Activated T-cell treated with anti-CD3 and anti-CD28 coated beads, Interleukin-2, amount 50 U/mL, for 72 hours (primary cell): Measurements from ENCODE around the gene FCER1G. TPM values are rescaled to one million over a fixed set of nuclear protein-coding genes. Genes with fewer than 3 reads are reported as not detected.

Source experiments
- ATAC-seq, 2 donors: fragments of 150-1000 bp; cut with Tn5 transposase; replicated peaks in 1 of 2; 2 replicates each; pipeline ENCODE4 v1.10.0; 2021; ENCODE audit warnings: moderate library complexity in 2 of 2, mild to moderate bottlenecking in 1 of 2
- DNase-seq, 2 donors: peaks; one replicate each; pipeline ENCODE4 v3.0.0; 2021 to 2022; ENCODE audit warnings: mixed read lengths in 1 of 2
- H3K27ac Mint-ChIP-seq: one replicate; pipeline ENCODE4 v1.8.0; 2022; ENCODE audit warnings: mild to moderate bottlenecking, moderate library complexity, mixed read lengths
- H3K27me3 Mint-ChIP-seq: one replicate; pipeline ENCODE4 v1.8.0; 2022; ENCODE audit warnings: low read depth, mixed read lengths
- H3K36me3 Mint-ChIP-seq, 2 donors: one replicate each; pipeline ENCODE4 v1.8.0; 2022; ENCODE audit warnings: mixed read lengths in 2 of 2, mild to moderate bottlenecking in 1 of 2; ENCODE audit not compliant: insufficient read depth in 2 of 2
- H3K4me1 Mint-ChIP-seq: one replicate; pipeline ENCODE4 v1.8.0; 2022; ENCODE audit warnings: low read depth, mixed read lengths
- H3K4me3 Mint-ChIP-seq, 2 donors: one replicate each; pipeline ENCODE4 v1.8.0; 2022; ENCODE audit warnings: mild to moderate bottlenecking in 2 of 2, mixed read lengths in 2 of 2, moderate library complexity in 2 of 2
- H3K9me3 Mint-ChIP-seq, 2 donors: one replicate each; pipeline ENCODE4 v1.8.0; 2022; ENCODE audit warnings: mixed read lengths in 2 of 2
- total RNA-seq, 2 donors: library from RNA; stranded (reverse); gene quantifications; one replicate each; pipeline ENCODE4 v1.2.3, GENCODE V29; 2022

The FCER1G gene
- total RNA-seq, 2 donors from 2014 or later, result 1.8 to 3.7 TPM

DNA sequence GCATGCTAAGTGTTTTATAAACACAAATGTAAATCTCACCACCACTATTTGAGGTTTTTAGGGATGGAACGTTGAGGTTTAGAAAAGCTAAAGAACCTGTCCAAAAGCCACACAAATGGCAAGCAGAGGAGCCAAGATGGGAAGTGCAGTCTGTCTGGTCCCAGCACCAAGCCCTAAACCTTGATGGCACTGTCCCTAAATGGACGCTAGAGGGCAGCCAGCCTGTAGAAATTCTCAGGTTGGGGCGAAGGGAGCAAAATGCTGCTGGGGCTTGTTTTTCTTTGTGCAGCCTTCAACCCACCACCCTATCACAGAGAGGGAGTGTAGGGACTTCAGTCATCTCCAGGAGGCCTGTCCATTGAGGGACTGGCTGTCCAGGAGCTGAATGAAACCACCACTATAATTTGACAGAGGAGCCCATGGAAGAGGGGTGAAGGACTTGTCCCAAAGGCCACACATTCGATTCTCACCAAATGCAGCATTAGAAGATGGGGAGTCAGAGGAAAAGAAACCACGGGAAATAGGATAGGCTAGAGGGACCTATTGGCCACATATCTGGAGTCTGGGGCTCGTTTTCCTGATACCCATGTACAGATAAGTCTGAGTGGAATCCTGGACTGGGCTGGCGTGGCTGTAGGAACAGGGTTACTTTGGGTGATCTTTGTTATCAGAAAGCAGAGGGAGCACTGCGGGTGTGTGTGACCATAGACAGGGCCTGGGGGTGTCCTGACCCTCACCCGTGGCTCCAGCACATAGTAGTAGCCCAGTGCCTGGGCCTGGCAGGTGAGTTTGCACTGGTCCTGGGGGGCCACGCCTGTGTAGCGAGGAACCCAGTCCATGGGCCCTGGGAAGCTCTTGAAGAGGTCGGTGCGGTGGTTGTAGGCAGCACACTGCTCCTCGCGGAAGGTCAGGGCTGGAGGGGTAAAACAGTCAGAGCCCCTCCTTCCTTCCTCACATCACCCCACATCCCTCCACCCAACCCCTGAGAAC, 22.3 kb upstream of the FCER1G start:
- H3K36me3 Mint-ChIP-seq, result no peaks in the 10 kb centered on the region
- peak; percentile 68 to 71 for DNase-seq
- H3K9me3 Mint-ChIP-seq, result peaks cover 0 to 1% of the 10 kb centered on the region in 2 donors
- ATAC-seq, result peak; percentile 88 to 89
- H3K27me3 Mint-ChIP-seq, result no peaks in the 10 kb centered on the region
- peaks cover 22% of the 10 kb centered on the region for H3K4me1 Mint-ChIP-seq
- H3K4me3 Mint-ChIP-seq, result no peak overlapping the region
- H3K27ac Mint-ChIP-seq, result peak overlapping the region; percentile 81

DNA sequence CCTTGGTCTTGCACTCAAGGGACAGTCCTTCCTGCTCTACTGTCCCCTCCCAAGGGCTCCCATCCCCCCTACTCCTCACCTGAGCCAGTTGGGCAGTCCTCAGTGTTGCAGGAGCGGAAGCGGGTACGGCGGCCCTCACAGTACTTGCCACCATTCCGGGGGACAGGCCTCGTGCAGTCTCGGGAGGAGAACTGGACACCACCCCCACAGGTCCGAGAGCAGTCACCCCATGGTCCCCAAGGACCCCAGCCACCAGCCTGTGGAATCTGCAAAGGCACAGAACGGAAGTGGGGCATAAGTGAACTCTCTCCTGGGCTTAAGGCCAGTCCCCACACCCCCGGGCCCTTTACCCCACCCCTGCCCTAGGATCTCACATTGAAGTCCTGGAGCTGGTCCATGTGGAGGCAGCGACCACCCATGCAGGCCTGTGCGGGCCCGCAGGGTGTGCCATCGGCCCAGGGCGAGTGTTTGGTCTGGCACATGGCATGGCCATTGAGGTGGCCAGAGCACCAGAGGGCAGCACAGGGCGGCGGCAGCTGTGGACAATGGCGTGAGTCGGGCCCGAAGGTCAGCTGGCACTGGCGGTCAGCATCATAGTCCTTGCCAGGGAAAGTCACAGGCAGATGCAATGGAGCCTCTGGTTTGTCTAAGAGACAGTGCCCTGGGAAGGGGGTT, 21.4 kb upstream of the FCER1G start:
- DNase-seq (no peak), ATAC-seq (no peak)
- Mint-ChIP-seq H3K27ac (no peak overlapping the region), H3K4me1 (peaks cover 16% of the 10 kb centered on the region), H3K9me3 (no peaks in the 10 kb centered on the region), H3K4me3 (no peak overlapping the region), H3K27me3 (no peaks in the 10 kb centered on the region), H3K36me3 (no peaks in the 10 kb centered on the region)

DNA sequence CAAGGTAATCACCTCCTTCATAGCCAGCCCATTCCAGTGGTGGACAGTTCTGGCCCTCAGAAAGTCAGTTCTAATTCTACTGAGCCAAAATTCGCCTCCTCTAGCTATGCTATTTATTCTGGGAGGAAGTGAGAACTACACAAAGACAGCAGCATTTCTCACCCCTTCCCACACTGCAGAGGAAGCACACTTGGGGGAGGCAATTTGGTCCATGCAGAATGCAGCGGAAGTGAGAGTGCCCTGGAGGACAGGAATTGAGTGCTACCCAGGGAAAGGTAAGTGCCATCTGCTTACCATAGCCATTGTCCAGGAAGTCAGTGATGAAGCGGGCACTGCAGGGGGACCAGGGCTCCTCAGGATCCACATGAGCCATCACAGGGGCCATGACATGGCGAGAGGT, 19.9 kb upstream of the FCER1G start:
- Mint-ChIP-seq H3K36me3 (no peaks in the 10 kb centered on the region), H3K27me3 (no peaks in the 10 kb centered on the region), H3K4me1 (peaks cover 26% of the 10 kb centered on the region), H3K9me3 (no peaks in the 10 kb centered on the region), H3K4me3 (no peak overlapping the region), H3K27ac (peak overlapping the region; percentile 17)
- ATAC-seq (no peak), DNase-seq (no peak)

DNA sequence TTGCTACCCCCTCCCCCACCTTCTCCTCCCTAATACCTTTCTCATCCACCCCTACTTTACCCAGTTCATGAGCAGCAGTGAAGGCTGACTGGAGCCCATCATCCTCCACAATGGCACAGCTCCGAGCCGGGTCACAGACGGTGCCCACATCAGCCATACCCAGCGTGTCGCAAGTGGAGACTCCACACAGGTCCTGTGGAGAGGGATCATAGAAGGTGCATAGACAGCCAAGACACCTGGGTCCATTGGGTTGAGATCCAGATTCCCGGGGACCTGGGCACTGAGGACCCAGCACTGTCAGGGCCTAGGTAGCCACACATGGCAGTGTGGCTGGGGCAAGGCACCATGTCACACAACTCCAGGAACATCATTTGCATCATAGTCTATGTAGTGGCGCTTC, 19.0 kb upstream of the FCER1G start:
- no peaks in the 10 kb centered on the region for H3K9me3 Mint-ChIP-seq
- H3K4me1 Mint-ChIP-seq, result peaks cover 35% of the 10 kb centered on the region
- no peak overlapping the region for H3K4me3 Mint-ChIP-seq
- DNase-seq (no peak), ATAC-seq (no peak)
- H3K27ac Mint-ChIP-seq, result no peak overlapping the region
- H3K36me3 Mint-ChIP-seq, result no peaks in the 10 kb centered on the region
- H3K27me3 Mint-ChIP-seq, result no peaks in the 10 kb centered on the region

DNA sequence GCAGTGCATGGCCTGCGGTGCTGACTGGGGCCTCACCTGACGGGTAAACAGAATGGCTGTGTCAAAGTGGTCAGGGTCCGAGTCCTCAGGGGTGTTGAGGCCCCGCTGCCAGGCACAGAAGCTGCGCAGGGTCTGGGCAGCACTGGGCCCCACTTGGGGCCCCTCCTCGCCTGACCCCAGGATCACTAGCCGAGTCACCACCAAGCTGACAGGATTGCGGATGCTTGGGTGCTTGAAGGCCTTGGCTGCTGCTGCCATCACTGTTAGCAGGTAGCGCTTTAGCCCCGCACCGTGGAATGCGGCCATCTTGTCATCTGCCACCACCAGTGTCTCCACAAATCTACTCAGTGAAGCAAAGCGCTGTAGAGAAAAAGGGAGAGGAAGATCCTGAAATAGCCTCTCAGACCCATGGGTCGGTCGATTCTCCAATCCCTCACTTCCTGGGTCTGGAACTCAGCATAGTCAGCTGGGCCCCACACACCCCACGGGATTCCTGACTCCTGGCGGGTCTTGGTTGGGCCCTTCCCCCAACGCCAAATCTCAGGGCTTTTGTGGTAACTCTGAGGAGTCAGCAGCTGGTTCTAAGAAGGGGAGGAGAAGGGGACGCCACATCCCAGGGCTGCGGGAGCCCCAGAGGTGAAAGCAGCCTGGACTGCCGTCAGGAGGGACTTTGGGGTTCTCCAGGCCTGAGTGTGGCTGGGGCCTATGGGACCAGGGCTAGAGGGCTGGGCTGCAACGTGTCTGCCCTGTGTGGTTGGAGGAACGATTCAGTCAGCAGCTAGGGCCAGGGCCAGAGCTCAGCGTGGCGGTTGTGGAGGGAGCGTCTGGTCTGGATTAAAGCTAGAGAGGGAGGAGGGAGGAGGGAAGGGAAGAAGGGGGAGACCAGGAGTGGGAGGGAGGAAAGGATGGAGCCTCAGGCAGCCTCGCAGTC, 18.3 kb upstream of the FCER1G start:
- Mint-ChIP-seq H3K4me3 (no peak overlapping the region), H3K36me3 (no peaks in the 10 kb centered on the region), H3K4me1 (peaks cover 42% of the 10 kb centered on the region), H3K27me3 (no peaks in the 10 kb centered on the region), H3K27ac (no peak overlapping the region), H3K9me3 (no peaks in the 10 kb centered on the region)
- ATAC-seq, result no peak
- DNase-seq, result no peak

DNA sequence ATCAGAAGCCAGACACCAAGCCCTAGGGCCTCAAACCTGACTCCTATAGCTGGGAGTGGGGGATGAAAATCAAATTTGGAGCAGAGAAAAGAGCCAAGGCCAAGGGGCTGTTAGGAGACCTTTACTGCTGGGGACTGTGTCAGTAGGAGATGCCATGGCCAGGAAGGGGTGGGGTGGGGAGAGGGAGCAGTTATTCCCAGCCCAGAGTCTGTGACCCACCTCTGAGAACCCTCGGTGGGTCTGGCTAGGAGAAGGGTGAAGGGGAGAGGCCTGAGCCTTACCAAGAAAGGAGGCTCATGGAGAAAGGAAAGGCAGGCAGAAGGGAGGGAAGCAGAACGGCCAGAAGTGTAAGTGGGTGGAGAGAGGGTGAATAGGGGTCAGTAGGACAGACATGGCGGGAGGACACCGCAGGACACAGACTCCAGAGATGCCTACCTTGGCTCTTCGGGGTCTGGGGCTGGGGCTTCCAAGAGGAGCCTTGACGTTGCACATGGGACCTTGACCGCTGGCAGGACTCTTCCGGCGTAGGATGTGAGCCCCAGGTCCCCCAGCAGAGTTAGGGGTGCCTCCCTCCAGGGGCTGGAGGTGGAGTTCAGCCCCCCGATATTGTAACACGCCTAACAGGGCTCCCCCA, 17.4 kb upstream of the FCER1G start:
- ATAC-seq (no peak), DNase-seq (no peak)
- no peak overlapping the region for H3K27ac Mint-ChIP-seq
- H3K4me1 Mint-ChIP-seq, result peaks cover 42% of the 10 kb centered on the region
- H3K9me3 Mint-ChIP-seq, result no peaks in the 10 kb centered on the region
- no peak overlapping the region for H3K4me3 Mint-ChIP-seq
- H3K27me3 Mint-ChIP-seq, result no peaks in the 10 kb centered on the region
- peaks cover 0 to 3% of the 10 kb centered on the region in 2 donors for H3K36me3 Mint-ChIP-seq

DNA sequence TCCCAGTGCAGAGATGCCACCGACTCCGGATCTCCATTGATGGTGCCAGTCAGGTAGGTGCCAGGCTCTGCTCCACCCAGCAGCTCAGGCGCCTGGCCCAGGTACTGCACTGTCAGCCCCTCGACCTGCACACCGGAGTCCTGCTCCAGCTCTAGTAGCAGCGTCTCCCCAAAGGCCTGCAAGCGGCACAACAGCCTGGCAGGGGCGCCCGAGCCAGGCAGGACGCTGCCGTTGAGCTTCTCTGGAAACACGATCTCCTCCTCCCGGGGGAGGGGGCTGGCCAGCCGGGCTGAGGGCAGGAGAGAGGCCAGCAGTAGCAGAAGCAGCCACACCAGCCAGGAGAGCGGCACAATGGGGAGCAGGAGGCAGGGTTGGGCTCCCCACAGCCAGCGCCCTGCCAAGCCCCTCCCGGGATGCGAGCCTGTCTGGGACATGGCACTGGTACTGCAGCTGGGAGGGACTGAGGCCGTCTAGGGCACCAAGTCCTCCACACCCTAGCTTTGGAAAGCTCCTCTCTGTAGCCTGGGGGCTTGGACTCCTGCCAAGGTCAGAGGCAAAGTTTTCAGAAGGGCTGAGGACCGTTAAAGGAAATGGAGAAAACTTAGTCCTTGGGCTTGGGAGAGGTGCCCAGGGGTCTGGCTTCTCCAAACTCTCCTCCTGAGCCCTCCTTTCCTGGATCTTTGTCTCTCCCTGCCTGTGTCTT, 16.8 kb upstream of the FCER1G start:
- Mint-ChIP-seq H3K36me3 (peaks cover 0 to 3% of the 10 kb centered on the region in 2 donors), H3K27ac (no peak overlapping the region), H3K4me3 (no peak overlapping the region), H3K27me3 (no peaks in the 10 kb centered on the region), H3K4me1 (peaks cover 44% of the 10 kb centered on the region), H3K9me3 (no peaks in the 10 kb centered on the region)
- ATAC-seq, result no peak
- DNase-seq, result no peak

DNA sequence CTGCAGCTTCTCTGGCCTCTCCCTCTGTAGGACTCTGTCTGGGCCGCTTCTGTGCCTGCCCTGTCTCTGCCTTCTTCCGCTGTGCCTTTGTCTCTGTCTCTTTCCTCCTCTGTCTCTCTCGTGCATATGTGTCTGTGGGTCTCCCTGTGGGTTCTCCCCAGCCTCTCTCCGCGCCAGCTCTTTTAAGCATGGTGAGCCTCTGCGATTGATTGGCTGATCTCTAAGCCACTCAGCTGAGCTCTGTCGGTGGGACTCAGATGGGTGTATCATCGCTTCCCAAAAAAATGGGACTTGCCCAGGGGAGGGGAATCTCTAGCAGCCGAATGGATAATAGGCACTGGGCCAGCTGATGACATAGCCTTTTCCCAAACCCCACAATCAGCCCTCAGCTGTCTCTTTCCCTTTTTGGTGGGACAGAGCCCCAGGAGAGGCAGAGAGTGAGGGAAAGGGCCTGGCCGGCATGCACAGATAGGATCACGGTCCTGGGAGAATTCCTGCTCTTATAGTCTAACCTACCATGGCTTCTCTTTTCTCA, 16.1 kb upstream of the FCER1G start, which contains the start of gene ADAMTS4:
Gene ADAMTS4 (minus strand): TSS at position 158 of the 535 bp plus-strand sequence. CDS start 427 bp downstream, outside the sequence.
- H3K27ac Mint-ChIP-seq, result peak within 1 kb of the TSS; percentile 49
- ATAC-seq (no peak), DNase-seq (no peak)
- H3K4me1 Mint-ChIP-seq, result peaks cover 50% of the 10 kb centered on the region
- H3K36me3 Mint-ChIP-seq, result peaks cover under 1 to 3% of the 10 kb centered on the region in 2 donors
- no peaks in the 10 kb centered on the region for H3K9me3 Mint-ChIP-seq
- H3K4me3 Mint-ChIP-seq, result peak within 1 kb of the TSS; percentile 87 to 96
- no peaks in the 10 kb centered on the region for H3K27me3 Mint-ChIP-seq

DNA sequence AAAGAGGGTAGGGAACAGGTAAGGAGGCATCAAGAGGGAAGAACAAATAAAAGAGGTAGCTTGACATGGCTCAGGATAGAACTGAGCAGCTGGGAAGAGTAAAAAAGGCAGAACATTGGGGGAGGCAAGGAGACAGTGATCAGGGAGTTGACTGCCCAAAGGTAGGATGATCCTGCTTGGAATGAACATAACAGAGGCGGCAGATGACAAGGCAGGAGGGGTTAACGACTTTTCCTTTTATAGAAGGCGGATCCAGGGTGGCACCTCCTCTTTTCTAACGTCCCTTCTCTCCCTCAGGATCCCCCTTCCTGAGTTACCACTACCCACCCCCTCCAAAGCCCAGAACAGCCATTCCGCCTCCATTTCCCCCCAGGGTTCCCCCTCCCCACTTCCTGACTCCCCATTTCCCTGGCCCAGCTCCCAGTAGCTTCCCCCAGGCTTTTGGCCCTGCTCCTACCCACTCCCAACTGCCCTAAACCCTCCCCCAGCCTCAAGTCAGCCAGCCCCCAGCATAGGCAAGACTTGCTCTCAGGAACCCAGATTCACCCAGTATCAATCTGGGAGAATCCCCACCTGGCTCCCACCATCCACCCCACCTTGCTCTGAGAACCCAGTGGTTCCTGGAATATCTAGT, 15.5 kb upstream of the FCER1G start:
- Mint-ChIP-seq H3K4me3 (peak overlapping the region; percentile 87 to 96), H3K36me3 (peaks cover 7 to 8% of the 10 kb centered on the region in 2 donors), H3K4me1 (peaks cover 56% of the 10 kb centered on the region), H3K27ac (peak overlapping the region; percentile 97), H3K9me3 (no peaks in the 10 kb centered on the region), H3K27me3 (no peaks in the 10 kb centered on the region)
- ATAC-seq, result no peak
- no peak for DNase-seq

DNA sequence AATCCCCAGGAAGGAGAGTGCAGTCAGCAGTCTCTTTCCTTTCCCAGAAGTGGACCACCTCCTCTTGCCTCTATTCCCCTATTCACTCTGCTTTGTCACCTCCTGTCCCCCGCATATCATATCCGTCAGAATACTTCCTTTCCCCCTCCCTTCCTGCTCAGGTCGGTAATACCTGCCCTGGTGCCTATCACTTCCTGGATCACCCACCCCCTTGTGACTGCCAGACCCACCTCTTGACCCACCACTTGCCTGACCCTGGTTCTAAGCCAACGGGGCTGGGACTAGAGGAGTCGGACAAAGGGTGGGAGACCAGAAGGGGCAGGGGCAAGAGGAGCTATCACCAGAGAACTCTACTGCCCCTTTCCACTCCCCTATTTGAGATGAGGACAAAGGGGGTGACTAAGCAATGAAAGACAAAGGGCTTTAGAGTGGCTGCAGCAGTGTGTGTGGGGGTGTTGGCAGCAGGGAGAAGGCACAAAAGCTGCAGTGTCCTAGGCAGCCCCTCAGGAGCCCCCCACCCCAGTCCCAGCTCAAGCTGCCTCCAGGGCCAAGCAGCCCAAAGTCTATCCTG, 14.6 kb upstream of the FCER1G start:
- Mint-ChIP-seq H3K36me3 (peaks cover 7 to 8% of the 10 kb centered on the region in 2 donors), H3K9me3 (no peaks in the 10 kb centered on the region), H3K4me3 (peak overlapping the region; percentile 87 to 96), H3K4me1 (peaks cover 55% of the 10 kb centered on the region), H3K27ac (peak overlapping the region; percentile 97), H3K27me3 (no peaks in the 10 kb centered on the region)
- ATAC-seq, result peak in 1 of 2 donors; percentile 24
- no peak for DNase-seq
